Endothelial cell of umbilical vein (primary cell): ENCODE results near the gene AP4S1. TPM values are rescaled to one million over a fixed set of nuclear protein-coding genes. Genes with fewer than 3 reads are reported as not detected.

ENCODE experiments used
- BruUV-seq: library from RNA; stranded (reverse); fragments of 400-500 nt; replicated peaks from 2 replicates; lab custom pipeline; 2021; lab: Mats Ljungman, UMichigan
- CTCF ChIA-PET: fragments of 300-600, 350-600 bp; sonication (Branson Sonifier 250); formaldehyde crosslinking; loops from one replicate; lab custom pipeline; 2021; ENCODE audit warnings: antibody characterized with exemption, inconsistent platforms; lab: Charles Lee
- POLR2A ChIA-PET: fragments of 300-600, 350-600 bp; sonication (Branson Sonifier 250); formaldehyde crosslinking; loops from one replicate; lab custom pipeline; 2021; ENCODE audit warnings: antibody characterized with exemption, inconsistent platforms; lab: Charles Lee
- DNase-seq: peaks from one replicate; pipeline ENCODE4 v3.0.0-alpha.2; 2011; ENCODE audit warnings: low read depth, low spot score
- FAIRE-seq: peaks from 2 replicates; lab custom pipeline; 2011; peaks lifted over from hg19 to GRCh38; lab: Jason Lieb, UNC
- H2AFZ ChIP-seq: 2 replicates; pipeline ENCODE4 v1.6.0; 2012; ENCODE audit warnings: low read depth, low read length, control low read depth, inconsistent platforms
- H3K27ac ChIP-seq: 2 replicates; pipeline ENCODE4 v1.5.1; 2011; ENCODE audit warnings: low read depth, mild to moderate bottlenecking, control low read depth, low read length, moderate library complexity; ENCODE audit not compliant: insufficient read depth
- H3K27me3 ChIP-seq, 2 experiments: 2 replicates each; pipeline versions ENCODE4 v1.6.0 to v1.6.1; 2011; ENCODE audit warnings: low read length in 2 of 2, mixed read lengths in 1 of 2; ENCODE audit not compliant: control insufficient read depth in 2 of 2, insufficient read depth in 2 of 2
- H3K36me3 ChIP-seq, 2 experiments: 2 replicates in 1 of 2; 3 replicates in 1 of 2; pipeline ENCODE4 v1.5.1; 2011; ENCODE audit warnings: low read length in 2 of 2, mild to moderate bottlenecking in 1 of 2, moderate library complexity in 1 of 2; ENCODE audit not compliant: control insufficient read depth in 2 of 2, insufficient read depth in 2 of 2; ENCODE audit errors: extremely low read depth in 1 of 2
- H3K4me1 ChIP-seq: 3 replicates; pipeline ENCODE4 v1.5.1; 2011; ENCODE audit warnings: mild to moderate bottlenecking, low read length; ENCODE audit not compliant: control insufficient read depth, insufficient read depth; ENCODE audit errors: extremely low read depth
- H3K4me2 ChIP-seq: 2 replicates; pipeline ENCODE4 v1.6.1; 2011; ENCODE audit warnings: low read length, control low read depth, mixed read lengths; ENCODE audit not compliant: insufficient read depth
- H3K4me3 ChIP-seq, 3 experiments: fragments of 200-600 bp in 1 of 3; sonication (generic), shearing (Covaris generic) in 1 of 3; replicated peaks in 1 of 3; 2 replicates each; pipeline ENCODE4 v1.5.1; 2011 to 2016; ENCODE audit warnings: control low read depth in 3 of 3, low read length in 3 of 3, mild to moderate bottlenecking in 2 of 3, inconsistent platforms in 1 of 3, low read depth in 1 of 3, moderate library complexity in 1 of 3; ENCODE audit not compliant: insufficient read depth in 1 of 3
- H3K79me2 ChIP-seq: 2 replicates; pipeline ENCODE4 v1.6.0; 2012; ENCODE audit warnings: low read length, inconsistent platforms; ENCODE audit not compliant: control insufficient read depth, insufficient read depth
- H3K9ac ChIP-seq: replicated peaks from 2 replicates; pipeline ENCODE3; 2011; ENCODE audit warnings: low read length, control low read depth; ENCODE audit not compliant: insufficient read depth; ENCODE audit errors: extremely low read depth
- H3K9me1 ChIP-seq: replicated peaks from 3 replicates; pipeline ENCODE4 v1.6.0; 2011; ENCODE audit warnings: mild to moderate bottlenecking, low read length; ENCODE audit not compliant: control insufficient read depth, insufficient read depth; ENCODE audit errors: extremely low read depth
- H3K9me3 ChIP-seq: replicated peaks from 2 replicates; pipeline ENCODE4 v1.5.1; 2012; ENCODE audit warnings: low read length, inconsistent platforms; ENCODE audit not compliant: control insufficient read depth, insufficient read depth
- H4K20me1 ChIP-seq: replicated peaks from 2 replicates; pipeline ENCODE3; 2011; ENCODE audit warnings: mild to moderate bottlenecking, low read length; ENCODE audit not compliant: control insufficient read depth, insufficient read depth; ENCODE audit errors: extremely low read depth
- CTCF ChIP-seq, 2 donors: IDR thresholded peaks; 1 replicate in 1 of 2; 2 replicates in 1 of 2; pipeline ENCODE4 v1.5.1; 2011; ENCODE audit warnings: low read length in 2 of 2, mild to moderate bottlenecking in 2 of 2, moderate library complexity in 2 of 2, control low read depth in 1 of 2, inconsistent platforms in 1 of 2, low read depth in 1 of 2; ENCODE audit not compliant: insufficient read depth in 1 of 2; ENCODE audit errors: extremely low read depth in 1 of 2
- EZH2 ChIP-seq: IDR thresholded peaks from 2 replicates; pipeline ENCODE4 v1.6.1; 2012; ENCODE audit warnings: borderline replicate concordance, low read depth, mild to moderate bottlenecking, moderate library complexity, low read length, inconsistent platforms; ENCODE audit not compliant: severe bottlenecking
- FOS ChIP-seq: IDR thresholded peaks from 2 replicates; pipeline ENCODE4 v1.6.1; 2011; ENCODE audit warnings: mild to moderate bottlenecking, low read length, moderate library complexity, borderline replicate concordance; ENCODE audit not compliant: insufficient read depth
- GATA2 ChIP-seq: IDR thresholded peaks from 2 replicates; pipeline ENCODE4 v1.7.0; 2011; ENCODE audit warnings: low read depth, mild to moderate bottlenecking, moderate library complexity, mixed read lengths, low read length; ENCODE audit not compliant: insufficient read length, insufficient read depth
- JUN ChIP-seq: IDR thresholded peaks from 2 replicates; pipeline ENCODE4 v1.6.1; 2011; ENCODE audit warnings: borderline replicate concordance, low read depth; ENCODE audit not compliant: insufficient read length, insufficient read depth
- MAX ChIP-seq: IDR thresholded peaks from 2 replicates; pipeline ENCODE4 v1.6.1; 2011; ENCODE audit not compliant: insufficient read depth, insufficient read length
- MYC ChIP-seq: IDR thresholded peaks from one replicate; pipeline ENCODE4 v1.6.1; 2011; ENCODE audit warnings: mild to moderate bottlenecking, low read depth, low read length
- POLR2A ChIP-seq: IDR thresholded peaks from 2 replicates; pipeline ENCODE4 v1.6.1; 2012; ENCODE audit warnings: low read depth, mild to moderate bottlenecking, control low read depth, low read length
- POLR2AphosphoS5 ChIP-seq: IDR thresholded peaks from 2 replicates; pipeline ENCODE4 v1.6.1; 2012; ENCODE audit warnings: low read depth, mild to moderate bottlenecking, control low read depth, low read length, moderate library complexity; ENCODE audit not compliant: insufficient read depth
- dilution Hi-C: fragments of 300-500 bp; cut with MboI; formaldehyde crosslinking; loops from one replicate; pipeline ENCODE4 v1.15.0; 2019; ENCODE audit warnings: low sequenced_read_pairs; ENCODE audit not compliant: extremely low pct_ligation_motif_present
- intact Hi-C: fragments of 100-400 bp; cut with micrococcal nuclease; formaldehyde crosslinking; loops from one replicate; pipeline ENCODE4 v1.10.0; 2022
- polyA plus RNA-seq, 4 experiments: library from polyadenylated mRNA; depleted of rRNA in 3 of 4; stranded (reverse) in 3 of 4; unstranded in 1 of 4; fragments of >200 nt; gene quantifications; 2 replicates each; pipeline versions ENCODE4 v1.2.1 to v1.2.3, GENCODE V29; 2011 to 2012; ENCODE audit warnings: missing spikeins in 1 of 4
- total RNA-seq: library from RNA; stranded (reverse); gene quantifications from 2 replicates; pipeline ENCODE4 v1.2.3, GENCODE V29; 2021

AP4S1 gene
- total and polyA plus RNA-seq, 2 donors (not counting 3 experiments of a cell fraction or from before 2014, with no cell fraction given), result 2.8 to 7.2 TPM

- H3K79me2 ChIP-seq, result no peaks in the 10 kb centered on the region
- TF ChIP-seq FOS (no peak), POLR2A (no peak), MAX (no peak), MYC (no peak), JUN (no peak), EZH2 (no peak), GATA2 (no peak), CTCF (IDR thresholded peaks at IDR 0.05; ENCODE audit: extremely low read depth in 1 of 2, insufficient read depth in 1 of 2, low read depth in 1 of 2, low read length in 2 of 2) (no peak), POLR2AphosphoS5 (no peak)
- dilution Hi-C loops, result no loop called here
- H2AFZ ChIP-seq, result no peak overlapping the region
- no peaks in the 10 kb centered on the region for H3K36me3 ChIP-seq
- no peak overlapping the region for H3K4me3 ChIP-seq
- POLR2A ChIA-PET, result no interaction called here
- intact Hi-C loops, result no loop called here
- DNase-seq (no peak), FAIRE-seq (no peak)
- no peaks in the 10 kb centered on the region for H3K4me1 ChIP-seq
- no peaks in the 10 kb centered on the region for H4K20me1 ChIP-seq
- H3K9ac ChIP-seq, result no peak overlapping the region
- BruUV-seq, result no TSS peak
- no peaks in the 10 kb centered on the region for H3K27me3 ChIP-seq
- no peaks in the 10 kb centered on the region for H3K9me3 ChIP-seq
- CTCF ChIA-PET, result interaction anchor here (1.0 kb wide), 1 partner anchor 9 kb away, joined by 3 read pairs; no protein-coding TSS in a partner anchor
- H3K9me1 ChIP-seq, result no peaks in the 10 kb centered on the region
- no peak overlapping the region for H3K4me2 ChIP-seq
- H3K27ac ChIP-seq, result no peak overlapping the region
Observed at GRCh38 chr14:31075144-31075543, 49.7 kb downstream of the AP4S1 start.
